B cell (primary cell): ENCODE data around the gene ZFP90. TPM values are rescaled to one million over a fixed set of nuclear protein-coding genes. Genes with fewer than 3 reads are reported as not detected.
A peak's percentile ranks its signal among the peaks of the same experiment; 100 is the strongest.

Experiments used
- ATAC-seq: fragments of 200-7000 bp; cut with Tn5 transposase; one replicate; pipeline ENCODE4 v1.10.0; 2021; ENCODE audit warnings: low read depth, mild to moderate bottlenecking, moderate number of reproducible peaks, moderate library complexity
- CTCF ChIA-PET: fragments of 350-600 bp; sonication (Branson Sonifier 250); formaldehyde crosslinking; loops from one replicate; lab custom pipeline; 2021; ENCODE audit warnings: antibody characterized with exemption, inconsistent platforms; lab: Charles Lee
- POLR2A ChIA-PET: fragments of 350-600 bp; sonication (Branson Sonifier 250); formaldehyde crosslinking; loops from one replicate; lab custom pipeline; 2021; ENCODE audit warnings: antibody characterized with exemption; lab: Charles Lee
- DNase-seq: peaks from one replicate; pipeline ENCODE4 v3.0.0; 2013
- H2AFZ ChIP-seq: 2 replicates; pipeline ENCODE4 v1.6.1; 2012; ENCODE audit warnings: mild to moderate bottlenecking, low read depth, low read length; ENCODE audit not compliant: insufficient read depth, poor library complexity, severe bottlenecking
- H3K27ac ChIP-seq, 2 donors: 1 replicate in 1 of 2; 2 replicates in 1 of 2; pipeline ENCODE4 v1.5.1; 2012 to 2013; ENCODE audit warnings: low read length in 2 of 2, mild to moderate bottlenecking in 2 of 2, moderate library complexity in 1 of 2
- H3K27me3 ChIP-seq, 4 experiments: fragments of 200-600 bp in 1 of 4; sonication (generic) in 1 of 4; replicated peaks in 1 of 4; 1 replicate in 2 of 4; 2 replicates in 2 of 4; pipeline versions ENCODE4 v1.6.1 to v1.7.0; 2013 to 2016; ENCODE audit warnings: low read length in 3 of 4, mild to moderate bottlenecking in 2 of 4, mixed read lengths in 1 of 4, moderate library complexity in 1 of 4; ENCODE audit not compliant: insufficient read depth in 4 of 4, control insufficient read depth in 3 of 4; ENCODE audit errors: control extremely low read depth in 1 of 4
- H3K36me3 ChIP-seq, 2 experiments: replicated peaks in 1 of 2; 1 replicate in 1 of 2; 2 replicates in 1 of 2; pipeline versions ENCODE4 v1.6.1 to v1.7.1; 2013; ENCODE audit warnings: low read length in 1 of 2; ENCODE audit not compliant: insufficient read depth in 2 of 2, control insufficient read depth in 1 of 2; ENCODE audit errors: control extremely low read depth in 1 of 2, extremely low read depth in 1 of 2
- H3K4me1 ChIP-seq, 2 donors: fragments of 200-600 bp in 1 of 2; sonication (generic) in 1 of 2; 1 replicate in 1 of 2; 2 replicates in 1 of 2; pipeline versions ENCODE4 v1.5.1 to v1.6.1; 2013 to 2017; ENCODE audit warnings: low read length in 2 of 2; ENCODE audit not compliant: control insufficient read depth in 2 of 2, insufficient read depth in 2 of 2
- H3K4me2 ChIP-seq: replicated peaks from 2 replicates; pipeline ENCODE3; 2012; ENCODE audit warnings: mild to moderate bottlenecking, low read depth, low read length; ENCODE audit not compliant: poor library complexity, severe bottlenecking
- H3K4me3 ChIP-seq, 5 experiments: fragments of 200-600 bp in 1 of 5; sonication (generic) in 1 of 5; 1 replicate in 3 of 5; 2 replicates in 2 of 5; pipeline versions ENCODE4 v1.5.1 to v1.7.0; 2011 to 2016; ENCODE audit warnings: low read length in 4 of 5, mild to moderate bottlenecking in 4 of 5, low read depth in 2 of 5, control low read depth in 1 of 5, moderate library complexity in 1 of 5; ENCODE audit not compliant: insufficient read depth in 1 of 5; ENCODE audit errors: control extremely low read depth in 1 of 5, extremely low read depth in 1 of 5
- H3K79me2 ChIP-seq: fragments of 200-600 bp; sonication (generic); one replicate; pipeline ENCODE4 v1.6.0; 2016; ENCODE audit warnings: low read length; ENCODE audit not compliant: control insufficient read depth, insufficient read depth
- H3K9ac ChIP-seq: fragments of 200-600 bp; sonication (generic); 2 replicates; pipeline ENCODE4 v1.6.1; 2017; ENCODE audit warnings: mild to moderate bottlenecking, low read length, moderate library complexity
- H3K9me3 ChIP-seq, 3 donors: one replicate each; pipeline versions ENCODE4 v1.6.1 to v1.7.1; 2013; ENCODE audit warnings: low read length in 2 of 3; ENCODE audit not compliant: control insufficient read depth in 2 of 3, insufficient read depth in 1 of 3; ENCODE audit errors: control extremely low read depth in 1 of 3
- H4K20me1 ChIP-seq: 2 replicates; pipeline ENCODE4 v1.6.0; 2012; ENCODE audit warnings: mild to moderate bottlenecking, low read length; ENCODE audit not compliant: insufficient read depth, control insufficient read depth, poor library complexity, severe bottlenecking
- H3K27ac Mint-ChIP-seq: one replicate; pipeline ENCODE4 v1.8.0; 2021; ENCODE audit warnings: mixed read lengths
- H3K27me3 Mint-ChIP-seq: one replicate; pipeline ENCODE4 v1.8.0; 2021; ENCODE audit warnings: mixed read lengths
- H3K4me1 Mint-ChIP-seq: one replicate; pipeline ENCODE4 v1.8.0; 2021; ENCODE audit warnings: mixed read lengths
- H3K4me3 Mint-ChIP-seq: one replicate; pipeline ENCODE4 v1.8.0; 2021; ENCODE audit warnings: mixed read lengths
- H3K9me3 Mint-ChIP-seq: one replicate; pipeline ENCODE4 v1.8.0; 2022; ENCODE audit warnings: mixed read lengths; ENCODE audit not compliant: insufficient read depth
- EZH2 ChIP-seq: IDR thresholded peaks from 2 replicates; pipeline ENCODE4 v1.6.1; 2012; ENCODE audit warnings: borderline replicate concordance, low read depth, mild to moderate bottlenecking, moderate library complexity, low read length; ENCODE audit not compliant: insufficient read depth, poor library complexity, severe bottlenecking
- WGBS: methylation state at CpG from one replicate; pipeline ENCODE4 v1.1.5; 2013; ENCODE audit warnings: missing lambda C conversion rate; ENCODE audit not compliant: insufficient coverage; 5-methylcytosine and 5-hydroxymethylcytosine counted together
- intact Hi-C: fragments of 100-400 bp; cut with micrococcal nuclease; formaldehyde crosslinking; loops from one replicate; pipeline ENCODE4 v1.10.0; 2022
- polyA plus RNA-seq: library from polyadenylated mRNA; depleted of rRNA; stranded (reverse); fragments of >200 nt; gene quantifications from 2 replicates; pipeline ENCODE4 v1.2.3, GENCODE V29; 2012
- total RNA-seq, 2 donors: library from RNA; stranded (reverse); fragments of 120-200 nt in 1 of 2; gene quantifications; 1 replicate in 1 of 2; 2 replicates in 1 of 2; pipeline versions ENCODE4 v1.2.3 to v1.2.4, GENCODE V29; 2013 to 2022
- TF ChIP-seq, protein P1 (sequence below): fragments of 200-600 bp; IDR thresholded peaks from one replicate; pipeline ENCODE4 v1.8.0; 2022; ENCODE audit warnings: antibody characterized with exemption, mild to moderate bottlenecking

Gene ZFP90
- total and polyA plus RNA-seq, 2 donors (not counting 1 experiment from before 2014, with no cell fraction given), result 16.5 to 30.7 TPM

GRCh38 chr16:68517606-68518166 is 21.4 kb upstream of the ZFP90 start:
- ChIA-PET POLR2A (no interaction called here), CTCF (interaction anchor here (0.5 to 2.2 kb wide), 6 partner anchors 10 to 1308 kb away, joined by 3 to 7 read pairs (median 4); no protein-coding TSS in a partner anchor)
- Histone ChIP-seq H3K27ac (no peak overlapping the region), H3K4me3 (no peak overlapping the region), H3K4me1 (peaks cover 4 to 10% of the 10 kb centered on the region in 2 donors), H3K27me3 (peaks cover 0 to 3% (median 0%) of the 10 kb centered on the region in 4 experiments), H3K79me2 (no peaks in the 10 kb centered on the region), H2AFZ (peak overlapping the region; percentile 33), H3K36me3 (no peaks in the 10 kb centered on the region), H3K4me2 (no peak overlapping the region), H3K9ac (no peak overlapping the region), H3K9me3 (no peaks in the 10 kb centered on the region), H4K20me1 (no peaks in the 10 kb centered on the region)
- no peak for ATAC-seq
- WGBS, result 70% methylated on average over 2 of the region's 7 CpGs
- H3K9me3 Mint-ChIP-seq, result no peaks in the 10 kb centered on the region
- no peak overlapping the region for H3K4me3 Mint-ChIP-seq
- no peaks in the 10 kb centered on the region for H3K27me3 Mint-ChIP-seq
- DNase-seq, result no peak
- no peak overlapping the region for H3K27ac Mint-ChIP-seq
- intact Hi-C loops, result no loop called here
- no peak for TF ChIP-seq EZH2
- TF ChIP-seq, protein P1, sequence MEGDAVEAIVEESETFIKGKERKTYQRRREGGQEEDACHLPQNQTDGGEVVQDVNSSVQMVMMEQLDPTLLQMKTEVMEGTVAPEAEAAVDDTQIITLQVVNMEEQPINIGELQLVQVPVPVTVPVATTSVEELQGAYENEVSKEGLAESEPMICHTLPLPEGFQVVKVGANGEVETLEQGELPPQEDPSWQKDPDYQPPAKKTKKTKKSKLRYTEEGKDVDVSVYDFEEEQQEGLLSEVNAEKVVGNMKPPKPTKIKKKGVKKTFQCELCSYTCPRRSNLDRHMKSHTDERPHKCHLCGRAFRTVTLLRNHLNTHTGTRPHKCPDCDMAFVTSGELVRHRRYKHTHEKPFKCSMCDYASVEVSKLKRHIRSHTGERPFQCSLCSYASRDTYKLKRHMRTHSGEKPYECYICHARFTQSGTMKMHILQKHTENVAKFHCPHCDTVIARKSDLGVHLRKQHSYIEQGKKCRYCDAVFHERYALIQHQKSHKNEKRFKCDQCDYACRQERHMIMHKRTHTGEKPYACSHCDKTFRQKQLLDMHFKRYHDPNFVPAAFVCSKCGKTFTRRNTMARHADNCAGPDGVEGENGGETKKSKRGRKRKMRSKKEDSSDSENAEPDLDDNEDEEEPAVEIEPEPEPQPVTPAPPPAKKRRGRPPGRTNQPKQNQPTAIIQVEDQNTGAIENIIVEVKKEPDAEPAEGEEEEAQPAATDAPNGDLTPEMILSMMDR, result no peak
- H3K4me1 Mint-ChIP-seq, result peaks cover 11% of the 10 kb centered on the region

- H3K4me3 Mint-ChIP-seq, result no peak overlapping the region
- no peaks in the 10 kb centered on the region for H3K27me3 Mint-ChIP-seq
- H3K9me3 ChIP-seq, result no peaks in the 10 kb centered on the region
- H4K20me1 ChIP-seq, result no peaks in the 10 kb centered on the region
- peaks cover 11% of the 10 kb centered on the region for H3K4me1 Mint-ChIP-seq
- no peaks in the 10 kb centered on the region for H3K79me2 ChIP-seq
- H3K27me3 ChIP-seq, result peaks cover 0 to 3% (median 0%) of the 10 kb centered on the region in 4 experiments
- ATAC-seq (no peak), DNase-seq (peak; percentile 14)
- H3K9ac ChIP-seq, result no peak overlapping the region
- POLR2A ChIA-PET, result interaction anchor here (0.7 kb wide), 1 partner anchor 49 kb away, joined by 4 read pairs; no protein-coding TSS in a partner anchor
- WGBS, result 100% methylated on average over 4 of the region's 6 CpGs
- TF ChIP-seq, protein P1, result no peak
- no peak for TF ChIP-seq EZH2
- H3K4me2 ChIP-seq, result no peak overlapping the region
- no peaks in the 10 kb centered on the region for H3K36me3 ChIP-seq
- no peak overlapping the region for H3K4me3 ChIP-seq
- no peak overlapping the region for H3K27ac Mint-ChIP-seq
- CTCF ChIA-PET, result interaction anchor here (1.2 to 1.4 kb wide), 2 partner anchors 8 to 258 kb away, joined by 4 to 7 read pairs; no protein-coding TSS in a partner anchor
- H3K27ac ChIP-seq, result no peak overlapping the region
- intact Hi-C loops, result no loop called here
- H2AFZ ChIP-seq, result no peak overlapping the region
- H3K9me3 Mint-ChIP-seq, result no peaks in the 10 kb centered on the region
- H3K4me1 ChIP-seq, result peaks cover 4 to 10% of the 10 kb centered on the region in 2 donors
Observed at GRCh38 chr16:68519225-68519745, 19.8 kb upstream of the ZFP90 start.
